ENCODE data around the gene RNF167.

The RNF167 gene

DNA sequence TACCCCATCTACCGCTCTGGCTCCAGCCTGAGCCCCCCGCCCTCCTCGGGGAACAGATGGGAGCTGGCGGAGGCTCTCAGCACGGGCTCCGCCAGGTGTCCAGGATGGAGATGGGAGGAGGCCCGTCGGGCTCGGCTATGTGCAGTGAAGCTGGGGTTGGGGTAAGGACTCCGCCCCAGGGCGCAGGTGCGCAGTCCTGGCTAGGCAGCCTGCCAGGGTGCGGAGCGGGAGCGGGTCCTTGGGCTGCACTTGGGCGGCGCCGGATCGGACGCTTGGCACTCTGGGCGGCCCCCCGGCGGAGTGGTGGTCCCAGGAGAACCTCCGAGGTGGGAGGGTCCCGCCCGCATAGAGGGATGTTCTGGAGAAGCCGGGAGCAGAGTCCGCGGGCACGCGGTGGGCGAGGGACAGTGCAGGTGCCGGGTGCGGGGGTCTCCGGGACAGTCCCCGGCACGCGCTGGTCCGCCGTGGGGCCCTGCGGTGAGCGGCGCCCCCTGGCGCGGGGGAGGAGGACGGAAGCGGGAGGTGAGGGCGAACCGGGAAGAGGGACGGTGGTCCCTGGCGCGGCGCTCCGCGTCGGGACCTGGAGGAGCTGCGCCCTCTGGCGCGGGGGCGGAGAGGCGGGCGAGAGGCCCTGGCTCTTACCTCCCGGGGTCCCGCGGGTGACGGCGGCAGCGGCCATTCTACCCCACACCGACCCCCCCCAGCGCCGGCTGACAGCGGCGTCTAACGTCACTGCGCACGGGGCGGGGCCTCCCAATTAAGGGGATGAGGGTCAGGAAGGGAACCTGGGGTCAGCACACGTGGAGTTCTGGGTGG is 47.1 kb downstream of the RNF167 start, which contains the start of gene CAMTA2:
Gene CAMTA2, minus strand, starts transcription at position 725 of the 816 bp plus-strand sequence. CDS start 1,453 bp downstream, outside the sequence.
- DNase-seq = peak; percentile 88

DNA sequence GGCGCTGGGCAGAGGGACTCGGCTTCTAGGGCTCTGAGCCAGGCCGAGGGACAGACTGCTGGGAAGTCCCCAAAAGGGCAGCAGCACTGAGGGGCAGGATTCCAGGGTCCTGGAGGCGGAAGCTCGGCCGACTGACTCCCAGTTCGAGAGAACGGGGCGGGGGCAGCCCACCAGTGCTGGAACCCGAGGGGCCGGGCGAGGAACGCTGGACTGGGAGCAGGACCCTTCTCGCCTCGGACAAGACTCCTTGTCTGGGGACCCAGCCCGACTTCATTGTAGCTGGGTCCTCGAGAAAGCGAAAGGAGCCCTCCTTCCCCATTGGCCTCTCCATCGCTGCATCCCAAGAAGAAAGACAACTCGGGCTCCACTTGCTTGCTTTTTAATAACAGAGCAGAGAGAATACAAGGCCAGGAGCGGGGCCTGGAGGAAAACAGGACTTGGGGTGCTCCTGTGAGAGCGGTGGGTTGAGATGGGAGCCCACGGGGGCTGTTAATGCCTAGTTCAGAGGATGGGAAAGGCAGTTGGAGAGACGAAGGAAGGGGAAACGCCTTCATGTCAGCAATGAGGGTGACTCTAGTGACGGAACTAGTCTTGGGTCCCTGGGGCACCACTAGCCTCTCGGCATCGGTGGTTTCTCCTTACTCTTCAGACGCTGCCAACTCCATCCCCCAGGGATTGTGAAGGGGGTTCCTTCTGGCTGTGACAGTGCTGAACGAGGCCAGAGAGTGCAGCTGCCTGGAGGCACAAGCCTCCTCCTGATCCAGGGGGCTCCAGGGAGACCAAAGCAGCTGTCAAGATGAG is 47.9 kb downstream of the RNF167 start:
- no peak for DNase-seq

DNA sequence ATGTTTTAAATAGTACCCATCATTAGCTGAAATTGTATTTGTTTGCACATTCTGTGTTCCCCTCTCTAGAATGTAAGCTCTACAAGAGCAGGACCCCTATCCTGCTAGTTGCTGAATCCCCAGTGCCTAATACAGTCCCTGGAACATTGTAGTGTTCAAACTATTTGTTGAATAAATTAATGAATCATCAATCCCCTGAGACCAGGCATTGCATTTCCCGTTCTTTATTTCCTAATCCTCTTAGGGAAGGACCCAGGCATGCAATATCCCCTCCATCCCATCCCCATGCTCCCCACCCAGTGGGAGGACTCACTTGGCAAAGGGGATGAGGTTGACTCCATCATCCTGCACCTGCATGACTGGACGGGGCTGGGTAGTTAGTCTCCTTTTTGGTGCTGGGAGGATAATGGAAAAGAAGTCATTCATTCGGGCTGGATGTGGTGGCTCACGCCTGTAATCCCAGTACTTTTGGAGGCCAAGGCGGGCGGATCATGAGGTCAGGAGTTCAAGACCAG is 54.1 kb downstream of the RNF167 start:
- DNase-seq = no peak

Measured in CD4-positive, alpha-beta T cell treated with Interleukin-10 for 1 hour (primary cell).